Stimulated activated CD8-positive, alpha-beta memory T cell treated with anti-CD3 and anti-CD28 coated beads, Interleukin-7, amount 100 ng/mL, for 1 hour (primary cell): ENCODE results near the gene MYG1.
A peak's percentile ranks its signal among the peaks of the same experiment; 100 is the strongest.
"Not testable (repeated sequence)": the region's sequence is repeated elsewhere in the genome, so short reads cannot be mapped to it uniquely, and the experiment has no call there.

ENCODE experiments used
- DNase-seq, 2 donors: peaks; one replicate each; pipeline ENCODE4 v3.0.0-alpha.2; 2020; ENCODE audit warnings: low read depth in 2 of 2

Gene MYG1

GRCh38 chr12:53286448-53286847 lies 13.0 kb upstream of the MYG1 start:
- no peak for DNase-seq

- DNase-seq: peak; percentile 46 to 53
Observed at GRCh38 chr12:53287741-53288216, 11.7 kb upstream of the MYG1 start.

GRCh38 chr12:53288322-53288721 lies 11.2 kb upstream of the MYG1 start:
- no peak for DNase-seq

- no peak for DNase-seq
Observed at GRCh38 chr12:53289891-53290290, 9.6 kb upstream of the MYG1 start.

- no peak for DNase-seq
Observed at GRCh38 chr12:53290661-53291060, 8.8 kb upstream of the MYG1 start.

GRCh38 chr12:53292426-53292825 lies 7.1 kb upstream of the MYG1 start:
- DNase-seq: no peak

GRCh38 chr12:53295070-53295890 lies 4.2 kb upstream of the MYG1 start, which contains the start of gene PFDN5:
TSS of gene PFDN5 (plus strand) at chr12:53295542. CDS start at chr12:53295568, 26 bp downstream.
- peak; percentile 70 to 75 for DNase-seq

GRCh38 chr12:53295891-53296219 lies 3.6 kb upstream of the MYG1 start:
- no peak for DNase-seq

GRCh38 chr12:53297106-53297505 lies 2.4 kb upstream of the MYG1 start:
- DNase-seq: not testable (repeated sequence)

- no peak for DNase-seq
Observed at GRCh38 chr12:53298164-53298563, 1.3 kb upstream of the MYG1 start.

GRCh38 chr12:53299101-53299453 lies 418 bp upstream of the MYG1 start:
- DNase-seq: peak in 1 of 2 donors; percentile 2

- DNase-seq: no peak
Observed at GRCh38 chr12:53300187-53300586, 692 bp downstream of the MYG1 start.

- DNase-seq: no peak
Observed at GRCh38 chr12:53302903-53303302, 3.4 kb downstream of the MYG1 start.

- DNase-seq: no peak
Observed at GRCh38 chr12:53306826-53307225, 7.3 kb downstream of the MYG1 start.

GRCh38 chr12:53308276-53308675 lies 8.8 kb downstream of the MYG1 start:
- no peak for DNase-seq

GRCh38 chr12:53313996-53314395 lies 14.5 kb downstream of the MYG1 start:
- no peak for DNase-seq

GRCh38 chr12:53320352-53321195 lies 21.1 kb downstream of the MYG1 start:
- no peak for DNase-seq

GRCh38 chr12:53324113-53324778 lies 24.8 kb downstream of the MYG1 start:
- peak; percentile 13 to 28 for DNase-seq

- peak; percentile 63 to 67 for DNase-seq
Observed at GRCh38 chr12:53324779-53325510, 25.4 kb downstream of the MYG1 start.

- DNase-seq: no peak
Observed at GRCh38 chr12:53325511-53326061, 26.1 kb downstream of the MYG1 start.

GRCh38 chr12:53326460-53327185 lies 27.1 kb downstream of the MYG1 start:
- DNase-seq: no peak
